Measurements from ENCODE around the gene FXR2. TPM values are rescaled to one million over a fixed set of nuclear protein-coding genes. Genes with fewer than 3 reads are reported as not detected.
A peak's percentile ranks its signal among the peaks of the same experiment; 100 is the strongest.

Gene FXR2
- total and polyA plus RNA-seq, 7 donors: 88.2 to 164 (median 110) TPM

GRCh38 chr17:7636163-7636562 is 21.5 kb upstream of the FXR2 start:
- ATAC-seq (no peak), DNase-seq (no peak)
- intact Hi-C loops (cut with DNase I): no loop called here
- no peak overlapping the region for H3K27ac ChIP-seq
- no peaks in the 10 kb centered on the region for H3K36me3 ChIP-seq (ENCODE audit: insufficient read depth in 1 of 2, low read depth in 1 of 2)
- WGBS, 3 donors: 33 to 49% (median 48%) methylated on average over 5 of the region's 5 CpGs
- H3K4me1 ChIP-seq: no peaks in the 10 kb centered on the region
- TF ChIP-seq CTCF (IDR thresholded peaks at IDR 0.05): no peak
- no peaks in the 10 kb centered on the region for H3K9me3 ChIP-seq
- no peak overlapping the region for H3K4me3 ChIP-seq
- H3K27me3 ChIP-seq (ENCODE audit: insufficient read depth in 3 of 3, low read length in 2 of 3): no peaks in the 10 kb centered on the region

GRCh38 chr17:7634384-7634783 is 19.7 kb upstream of the FXR2 start:
- Histone ChIP-seq H3K27ac (no peak overlapping the region), H3K27me3 (ENCODE audit: insufficient read depth in 3 of 3, low read length in 2 of 3) (no peaks in the 10 kb centered on the region), H3K9me3 (no peaks in the 10 kb centered on the region), H3K4me1 (no peaks in the 10 kb centered on the region), H3K36me3 (ENCODE audit: insufficient read depth in 1 of 2, low read depth in 1 of 2) (no peaks in the 10 kb centered on the region), H3K4me3 (no peak overlapping the region)
- intact Hi-C loops (cut with DNase I): no loop called here
- ATAC-seq: no peak
- TF ChIP-seq CTCF (IDR thresholded peaks at IDR 0.05): peak; percentile 20
- DNase-seq: no peak
- WGBS, 3 donors: 28 to 32% (median 29%) methylated on average over 5 of the region's 5 CpGs

GRCh38 chr17:7633093-7633492 is 18.4 kb upstream of the FXR2 start:
- Histone ChIP-seq H3K36me3 (ENCODE audit: insufficient read depth in 1 of 2, low read depth in 1 of 2) (no peaks in the 10 kb centered on the region), H3K4me3 (no peak overlapping the region), H3K9me3 (no peaks in the 10 kb centered on the region), H3K4me1 (no peaks in the 10 kb centered on the region), H3K27me3 (ENCODE audit: insufficient read depth in 3 of 3, low read length in 2 of 3) (no peaks in the 10 kb centered on the region), H3K27ac (no peak overlapping the region)
- no peak for TF ChIP-seq CTCF (IDR thresholded peaks at IDR 0.05)
- intact Hi-C loops (cut with DNase I): no loop called here
- ATAC-seq (no peak), DNase-seq (no peak)
- WGBS, 3 donors: 80 to 90% (median 82%) methylated on average over 2 of the region's 2 CpGs

GRCh38 chr17:7632492-7632894 is 17.8 kb upstream of the FXR2 start:
- 40 to 44% (median 43%) methylated on average over 6 of the region's 6 CpGs for WGBS, 3 donors
- DNase-seq (no peak), ATAC-seq (peak; percentile 41 to 61 (median 58))
- Histone ChIP-seq H3K27ac (no peak overlapping the region), H3K9me3 (no peaks in the 10 kb centered on the region), H3K4me3 (no peak overlapping the region), H3K4me1 (no peaks in the 10 kb centered on the region), H3K27me3 (ENCODE audit: insufficient read depth in 3 of 3, low read length in 2 of 3) (no peaks in the 10 kb centered on the region), H3K36me3 (ENCODE audit: insufficient read depth in 1 of 2, low read depth in 1 of 2) (no peaks in the 10 kb centered on the region)
- peak; percentile 54 for TF ChIP-seq CTCF (IDR thresholded peaks at IDR 0.05)
- intact Hi-C loops (cut with DNase I): no loop called here

All from psoas muscle (tissue), 8 donors.